GM12878 (cell line): ENCODE results near the gene A3GALT2. TPM values are rescaled to one million over a fixed set of nuclear protein-coding genes. Genes with fewer than 3 reads are reported as not detected.

ENCODE experiments used
- ATAC-seq: fragments of 200-7000 bp; cut with Tn5 transposase; 3 replicates; pipeline ENCODE4 v1.9.1; 2020; ENCODE audit warnings: mild to moderate bottlenecking, moderate library complexity
- BruUV-seq: library from RNA; stranded (reverse); fragments of 400-500 nt; replicated peaks from 2 replicates; lab custom pipeline; 2021; lab: Mats Ljungman, UMichigan
- CTCF ChIA-PET: fragments of 300-600 bp; sonication (Branson Sonifier 250); formaldehyde crosslinking; extraction: SDS; loops from one replicate; lab custom pipeline; 2021; ENCODE audit warnings: inconsistent platforms; lab: Yijun Ruan, JAX
- POLR2A ChIA-PET: fragments of 350-600 bp; formaldehyde crosslinking; extraction: SDS; loops from one replicate; lab custom pipeline; 2021; ENCODE audit warnings: inconsistent platforms; lab: Charles Lee
- RAD21 ChIA-PET: fragments of 300-600 bp; sonication (Branson Sonifier 250); formaldehyde crosslinking; loops from one replicate; lab custom pipeline; 2023; ENCODE audit warnings: antibody characterized with exemption; ENCODE audit not compliant: unreplicated experiment; lab: Charles Lee
- SMC1A ChIA-PET: fragments of 300-600 bp; sonication (Branson Sonifier 250); formaldehyde crosslinking; loops from one replicate; lab custom pipeline; 2023; ENCODE audit not compliant: unreplicated experiment, uncharacterized antibody; lab: Charles Lee
- DNase-seq: peaks from one replicate; pipeline ENCODE4 v3.0.0-alpha.2; 2011; ENCODE audit warnings: low read depth, low spot score
- FAIRE-seq: peaks from 3 replicates; lab custom pipeline; 2011; peaks lifted over from hg19 to GRCh38; lab: Jason Lieb, UNC
- H2AFZ ChIP-seq: 2 replicates; pipeline ENCODE4 v1.6.0; 2011; ENCODE audit warnings: low read depth, low read length, control low read depth; ENCODE audit not compliant: control insufficient read depth
- H3K27ac ChIP-seq: 2 replicates; pipeline ENCODE4 v1.5.1; 2011; ENCODE audit warnings: control low read depth; ENCODE audit not compliant: control insufficient read depth, insufficient read depth
- H3K27me3 ChIP-seq, 2 experiments: replicated peaks in 1 of 2; 2 replicates each; pipeline versions ENCODE4 v1.6.0 to v1.6.1; 2011; ENCODE audit warnings: low read length in 1 of 2; ENCODE audit not compliant: control insufficient read depth in 2 of 2, insufficient read depth in 2 of 2
- H3K36me3 ChIP-seq, 2 experiments: 2 replicates each; pipeline ENCODE4 v1.5.1; 2011; ENCODE audit warnings: low read length in 1 of 2; ENCODE audit not compliant: control insufficient read depth in 2 of 2, insufficient read depth in 2 of 2
- H3K4me1 ChIP-seq: 2 replicates; pipeline ENCODE4 v1.6.1; 2011; ENCODE audit warnings: mild to moderate bottlenecking, low read length, moderate library complexity, mixed read lengths; ENCODE audit not compliant: control insufficient read depth, insufficient read depth
- H3K4me2 ChIP-seq: 2 replicates; pipeline ENCODE4 v1.6.0; 2011; ENCODE audit warnings: control low read depth; ENCODE audit not compliant: control insufficient read depth, insufficient read depth
- H3K4me3 ChIP-seq: fragments of 200-600 bp; sonication (generic); 2 replicates; pipeline ENCODE4 v1.5.1; 2016
- H3K79me2 ChIP-seq: 2 replicates; pipeline ENCODE4 v1.6.0; 2011; ENCODE audit warnings: low read length; ENCODE audit not compliant: control insufficient read depth, insufficient read depth
- H3K9ac ChIP-seq: 2 replicates; pipeline ENCODE4 v1.8.0; 2011; ENCODE audit warnings: low read length, control low read depth, mixed read lengths; ENCODE audit not compliant: control insufficient read depth, insufficient read depth
- H3K9me3 ChIP-seq: replicated peaks from 3 replicates; pipeline ENCODE4 v1.5.1; 2011; ENCODE audit warnings: mild to moderate bottlenecking, low read length; ENCODE audit not compliant: control insufficient read depth, insufficient read depth
- H4K20me1 ChIP-seq: 2 replicates; pipeline ENCODE4 v1.6.0; 2011; ENCODE audit not compliant: control insufficient read depth, insufficient read depth
- ASH2L ChIP-seq: fragments of 300-600, 200-600 bp; sonication (generic); IDR thresholded peaks from 2 replicates; pipeline ENCODE4 v1.6.1; 2017; ENCODE audit warnings: low read depth, mild to moderate bottlenecking, borderline replicate concordance
- CREB1 ChIP-seq: IDR thresholded peaks from 2 replicates; pipeline ENCODE4 v1.6.1; 2012; ENCODE audit warnings: low read depth, mild to moderate bottlenecking, inconsistent platforms
- CREM ChIP-seq: IDR thresholded peaks from 2 replicates; pipeline ENCODE4 v1.6.1; 2014; ENCODE audit warnings: antibody characterized with exemption, low read depth
- EP300 ChIP-seq, 2 experiments: fragments of 150-350 bp in 1 of 2; IDR thresholded peaks; 2 replicates each; pipeline ENCODE4 v1.6.1; 2011 to 2012; ENCODE audit warnings: low read depth in 2 of 2, low read length in 2 of 2, borderline replicate concordance in 1 of 2, improper control_type of control experiment in 1 of 2, inconsistent platforms in 1 of 2; ENCODE audit not compliant: control insufficient read depth in 1 of 2
- EZH2 ChIP-seq: IDR thresholded peaks from 2 replicates; pipeline ENCODE4 v1.6.1; 2012; ENCODE audit warnings: low read depth, mild to moderate bottlenecking, control low read depth, inconsistent platforms, low read length, borderline replicate concordance; ENCODE audit not compliant: control insufficient read depth
- LARP7 ChIP-seq: fragments of 450-650 bp; IDR thresholded peaks from 2 replicates; pipeline ENCODE4 v1.6.1; 2017; ENCODE audit warnings: mild to moderate bottlenecking
- NR2F1 ChIP-seq: fragments of 450-650 bp; conservative IDR thresholded peaks from 2 replicates; pipeline ENCODE4 v1.6.1; 2017; ENCODE audit warnings: mild to moderate bottlenecking
- NRF1 ChIP-seq: conservative IDR thresholded peaks from 2 replicates; pipeline ENCODE4 v1.6.1; 2011; ENCODE audit warnings: mild to moderate bottlenecking, low read depth, low read length, improper control_type of control experiment
- PAX8 ChIP-seq: fragments of 450-650 bp; IDR thresholded peaks from 2 replicates; pipeline ENCODE4 v1.6.1; 2017; ENCODE audit warnings: mild to moderate bottlenecking, moderate library complexity
- POLR2AphosphoS2 ChIP-seq: IDR thresholded peaks from 2 replicates; pipeline ENCODE4 v1.6.1; 2011; ENCODE audit warnings: low read depth, mild to moderate bottlenecking, low read length, improper control_type of control experiment, moderate library complexity
- STAT1 ChIP-seq: fragments of 450-650 bp; conservative IDR thresholded peaks from 2 replicates; pipeline ENCODE4 v1.6.1; 2014; ENCODE audit warnings: antibody characterized with exemption, mild to moderate bottlenecking
- ZZZ3 ChIP-seq: IDR thresholded peaks from 2 replicates; pipeline ENCODE4 v1.6.1; 2011; ENCODE audit warnings: low read depth; ENCODE audit not compliant: control insufficient read depth, insufficient read length
- WGBS: methylation state at CpG from one replicate; pipeline ENCODE4 v1.1.6; 2016; ENCODE audit warnings: low lambda C conversion rate; ENCODE audit not compliant: insufficient replicate concordance, insufficient coverage; ENCODE audit errors: missing lambda C conversion rate; 5-methylcytosine and 5-hydroxymethylcytosine counted together
- in situ Hi-C: fragments of 300-500 bp; cut with MboI; formaldehyde crosslinking; loops from 9 replicates; pipeline ENCODE4 v1.14.3; 2018; ENCODE audit warnings: mixed read lengths
- intact Hi-C: fragments of 100-400 bp; cut with micrococcal nuclease; formaldehyde crosslinking; loops from one replicate; pipeline ENCODE4 v1.14.2; 2022; ENCODE audit not compliant: unreplicated experiment
- polyA plus RNA-seq, 11 experiments: library from polyadenylated mRNA; depleted of rRNA in 4 of 11; unstranded in 6 of 11; stranded (reverse) in 5 of 11; fragments of >200 nt; fragmentation: Nextera tagmentation in 4 of 11; fragmentation: Illumina TruSeq in 1 of 11; extraction: Ambion mirVana in 4 of 11; extraction: Trizol in 1 of 11; gene quantifications; 1 replicate in 1 of 11; 2 replicates in 10 of 11; pipeline versions ENCODE4 v1.2.1 to v1.2.3, GENCODE V29; 2011 to 2016; ENCODE audit warnings: inconsistent platforms in 2 of 11, missing spikeins in 2 of 11, low read depth in 1 of 11
- total RNA-seq, 4 experiments: library from RNA; depleted of rRNA in 3 of 4; stranded (reverse); fragments of >200 nt in 3 of 4; fragmentation: Illumina TruSeq in 1 of 4; extraction: Trizol in 1 of 4; gene quantifications; 2 replicates each; pipeline versions ENCODE4 v1.2.1 to v1.2.3, GENCODE V29; 2013 to 2021
- TF ChIP-seq, protein P1 (sequence below): IDR thresholded peaks from 2 replicates; pipeline ENCODE4 v1.6.1; 2012; ENCODE audit warnings: low read length, inconsistent platforms

A3GALT2 gene
- total and polyA plus RNA-seq, 10 of the 15 experiments (the other 5 are each of a cell fraction or from before 2014, with no cell fraction given): not detected

DNA sequence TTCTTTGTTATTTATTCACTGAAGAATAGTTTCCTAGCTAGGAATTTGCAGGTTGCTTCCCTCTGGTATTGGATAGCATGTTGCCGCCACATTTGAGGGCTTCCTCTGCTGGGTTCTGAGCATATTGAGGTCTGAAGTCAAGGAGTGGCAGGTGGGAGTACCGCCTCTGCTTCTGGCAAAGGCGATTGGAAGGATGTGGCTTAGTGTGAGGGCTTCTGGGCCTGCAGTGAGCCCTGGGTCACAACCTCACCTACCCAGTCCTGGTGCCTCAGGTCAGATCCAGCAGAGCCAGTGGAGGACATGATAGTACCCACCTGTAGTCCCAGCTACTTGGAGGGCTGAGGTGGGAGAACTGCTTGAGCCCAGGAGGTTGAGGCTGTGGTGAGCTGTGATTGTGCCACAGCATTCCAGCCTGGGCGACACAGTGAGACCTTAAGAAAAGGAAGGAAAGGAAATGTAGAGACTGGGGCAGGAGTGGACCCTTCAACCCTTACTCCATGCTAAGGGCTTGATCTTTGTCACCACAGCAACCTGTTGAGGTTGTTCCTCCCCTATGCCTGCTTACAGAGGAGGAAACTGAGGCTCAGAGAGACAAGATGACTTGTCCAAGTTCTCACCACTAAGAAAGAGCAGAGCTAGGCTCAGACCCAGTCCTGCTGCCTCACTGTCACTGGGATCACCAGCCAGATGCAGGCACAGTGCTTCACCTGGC lies 22.8 kb downstream of the A3GALT2 start:
- no peak overlapping the region for H3K4me2 ChIP-seq
- H4K20me1 ChIP-seq: no peaks in the 10 kb centered on the region
- intact Hi-C loops (loop anchor here (5.0 kb wide), 2 partner anchors 161 to 186 kb away; no protein-coding TSS in a partner anchor), in situ Hi-C loops (loop anchor here (5.0 kb wide), 3 partner anchors 69 to 314 kb away; no protein-coding TSS in a partner anchor)
- SMC1A ChIA-PET: interaction anchor here (1.4 to 7.5 kb wide), 4 partner anchors 68 to 172 kb away, joined by 4 to 149 read pairs (median 38); partner anchors contain the start of gene ZSCAN20
- 67% methylated on average over 4 of the region's 4 CpGs for WGBS
- no peak overlapping the region for H3K27ac ChIP-seq
- no peak for FAIRE-seq
- no peaks in the 10 kb centered on the region for H3K9me3 ChIP-seq
- RAD21 ChIA-PET: interaction anchor here (6.0 kb wide), 1 partner anchor 172 kb away, joined by 103 read pairs; the partner anchor contains the start of gene ZSCAN20
- peaks cover 0 to 3% of the 10 kb centered on the region in 2 experiments; a peak in 3 of 4 replicates for H3K36me3 ChIP-seq
- no peak overlapping the region for H2AFZ ChIP-seq
- no peak overlapping the region for H3K4me3 ChIP-seq
- no peak for ATAC-seq
- H3K79me2 ChIP-seq: no peaks in the 10 kb centered on the region
- TF ChIP-seq CREB1: no peak
- no peak for TF ChIP-seq LARP7
- no peaks in the 10 kb centered on the region for H3K4me1 ChIP-seq
- H3K9ac ChIP-seq: no peak overlapping the region
- CTCF ChIA-PET: interaction anchor here (0.7 to 7.8 kb wide), 16 partner anchors 17 to 185 kb away, joined by 3 to 239 read pairs (median 4); partner anchors contain the start of gene ZSCAN20
- no TSS peak for BruUV-seq
- H3K27me3 ChIP-seq: no peaks in the 10 kb centered on the region
- POLR2A ChIA-PET: interaction anchor here (0.6 kb wide), 1 partner anchor 38 kb away, joined by 5 read pairs; no protein-coding TSS in a partner anchor
- no peak for DNase-seq

DNA sequence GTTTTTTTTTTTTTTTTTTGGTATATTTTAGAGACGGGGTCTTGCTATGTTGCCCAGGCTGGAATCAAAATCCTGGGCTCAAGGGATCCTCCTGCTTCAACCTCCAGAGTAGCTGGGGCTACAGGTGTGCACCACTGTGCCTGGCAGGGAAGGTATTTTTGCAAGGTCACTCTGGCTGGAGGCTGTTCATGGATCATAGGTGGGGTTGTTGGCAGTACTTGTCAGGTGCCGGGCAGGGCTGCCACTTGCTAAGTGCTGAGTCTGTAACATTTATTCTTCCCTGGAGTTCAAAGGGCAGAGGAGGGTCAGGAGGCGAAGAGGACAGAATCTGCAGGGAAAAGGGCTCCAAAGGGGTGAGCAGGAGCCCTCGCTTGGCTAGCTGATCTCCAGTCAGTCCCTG lies 24.1 kb downstream of the A3GALT2 start:
- intact Hi-C loops (loop anchor here (5.0 kb wide), 2 partner anchors 160 to 185 kb away; no protein-coding TSS in a partner anchor), in situ Hi-C loops (loop anchor here (5.0 kb wide), 3 partner anchors 70 to 315 kb away; no protein-coding TSS in a partner anchor)
- Histone ChIP-seq H3K27ac (no peak overlapping the region), H3K79me2 (no peaks in the 10 kb centered on the region), H4K20me1 (no peaks in the 10 kb centered on the region), H3K9ac (no peak overlapping the region), H3K27me3 (no peaks in the 10 kb centered on the region), H3K36me3 (peaks cover 0 to 3% of the 10 kb centered on the region in 2 experiments; a peak in 3 of 4 replicates), H2AFZ (no peak overlapping the region), H3K9me3 (no peaks in the 10 kb centered on the region), H3K4me3 (no peak overlapping the region), H3K4me2 (no peak overlapping the region), H3K4me1 (no peaks in the 10 kb centered on the region)
- BruUV-seq: no TSS peak
- ChIA-PET POLR2A (interaction anchor here (0.6 to 1.0 kb wide), 4 partner anchors 46 to 164 kb away, joined by 3 to 6 read pairs (median 5); no protein-coding TSS in a partner anchor), CTCF (interaction anchor here (0.6 to 7.8 kb wide), 26 partner anchors 8 to 316 kb away, joined by 3 to 239 read pairs (median 8); partner anchors contain the start of gene ZSCAN20), SMC1A (interaction anchor here (1.1 to 7.5 kb wide), 9 partner anchors 9 to 181 kb away, joined by 4 to 149 read pairs (median 8); partner anchors contain the start of gene ZSCAN20), RAD21 (interaction anchor here (1.8 to 6.0 kb wide), 5 partner anchors 67 to 173 kb away, joined by 9 to 103 read pairs (median 13); partner anchors contain the start of gene ZSCAN20)
- WGBS: 33% methylated on average over 3 of the region's 4 CpGs
- DNase-seq: no peak
- ATAC-seq: no peak
- no peak for FAIRE-seq
- no peak for TF ChIP-seq POLR2AphosphoS2
- TF ChIP-seq ZZZ3: no peak
- TF ChIP-seq EZH2: no peak
- no peak for TF ChIP-seq NRF1
- TF ChIP-seq PAX8: no peak
- TF ChIP-seq STAT1: no peak
- no peak for TF ChIP-seq NR2F1
- no peak for TF ChIP-seq ASH2L
- TF ChIP-seq, protein P1, sequence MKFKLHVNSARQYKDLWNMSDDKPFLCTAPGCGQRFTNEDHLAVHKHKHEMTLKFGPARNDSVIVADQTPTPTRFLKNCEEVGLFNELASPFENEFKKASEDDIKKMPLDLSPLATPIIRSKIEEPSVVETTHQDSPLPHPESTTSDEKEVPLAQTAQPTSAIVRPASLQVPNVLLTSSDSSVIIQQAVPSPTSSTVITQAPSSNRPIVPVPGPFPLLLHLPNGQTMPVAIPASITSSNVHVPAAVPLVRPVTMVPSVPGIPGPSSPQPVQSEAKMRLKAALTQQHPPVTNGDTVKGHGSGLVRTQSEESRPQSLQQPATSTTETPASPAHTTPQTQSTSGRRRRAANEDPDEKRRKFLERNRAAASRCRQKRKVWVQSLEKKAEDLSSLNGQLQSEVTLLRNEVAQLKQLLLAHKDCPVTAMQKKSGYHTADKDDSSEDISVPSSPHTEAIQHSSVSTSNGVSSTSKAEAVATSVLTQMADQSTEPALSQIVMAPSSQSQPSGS: no peak
- TF ChIP-seq CREM: no peak
- no peak for TF ChIP-seq EP300 (IDR thresholded peaks at IDR 0.05; ENCODE audit: borderline replicate concordance in 1 of 2, control insufficient read depth in 1 of 2, low read depth in 2 of 2, low read length in 2 of 2)
